Neural progenitor cell (in vitro differentiated cells): Measurements from ENCODE around the gene IL37. TPM values are rescaled to one million over a fixed set of nuclear protein-coding genes. Genes with fewer than 3 reads are reported as not detected.
"Not testable (repeated sequence)": the region's sequence is repeated elsewhere in the genome, so short reads cannot be mapped to it uniquely, and the experiment has no call there.

Source experiments
- DNase-seq: peaks from one replicate; pipeline ENCODE4 v3.0.0-alpha.2; 2016; ENCODE audit warnings: low spot score
- H2AFZ ChIP-seq: fragments of 200-600 bp; sonication (generic); replicated peaks from 2 replicates; pipeline ENCODE4 v1.6.1; 2016; ENCODE audit warnings: antibody characterized with exemption
- H3F3A ChIP-seq: fragments of 200-600 bp; sonication (generic); 2 replicates; pipeline ENCODE4 v1.6.1; 2016; ENCODE audit warnings: antibody characterized with exemption, low read depth
- H3K27ac ChIP-seq: fragments of 200-600 bp; sonication (generic); 2 replicates; pipeline ENCODE4 v1.5.1; 2016; ENCODE audit warnings: mild to moderate bottlenecking
- H3K27me3 ChIP-seq: fragments of 200-600 bp; sonication (generic); 2 replicates; pipeline ENCODE4 v1.6.1; 2016; ENCODE audit warnings: mild to moderate bottlenecking, moderate library complexity
- H3K36me3 ChIP-seq: fragments of 200-600 bp; sonication (generic); 2 replicates; pipeline ENCODE4 v1.5.1; 2016
- H3K4me1 ChIP-seq: fragments of 200-600 bp; sonication (generic); 2 replicates; pipeline ENCODE4 v1.6.1; 2016; ENCODE audit warnings: mixed run types
- H3K4me2 ChIP-seq: fragments of 200-600 bp; sonication (generic); 2 replicates; pipeline ENCODE4 v1.6.1; 2016
- H3K4me3 ChIP-seq: fragments of 200-600 bp; sonication (generic); 2 replicates; pipeline ENCODE4 v1.5.1; 2016
- H3K79me2 ChIP-seq: fragments of 200-600 bp; sonication (generic); 2 replicates; pipeline ENCODE4 v1.6.1; 2016; ENCODE audit warnings: low read depth
- H3K9ac ChIP-seq: fragments of 200-600 bp; sonication (generic); 2 replicates; pipeline ENCODE4 v1.6.1; 2016
- H3K9me3 ChIP-seq: fragments of 200-600 bp; sonication (generic); 2 replicates; pipeline ENCODE4 v1.5.1; 2016; ENCODE audit warnings: low read depth
- H4K20me1 ChIP-seq: fragments of 200-600 bp; sonication (generic); 2 replicates; pipeline ENCODE4 v1.6.1; 2016; ENCODE audit warnings: low read depth
- H3K27ac Mint-ChIP-seq: 3 replicates; pipeline ENCODE4 v1.8.0; 2021; ENCODE audit warnings: mixed read lengths
- H3K27me3 Mint-ChIP-seq: 2 replicates; pipeline ENCODE4 v1.8.0; 2022; ENCODE audit warnings: low read depth, mild to moderate bottlenecking, inconsistent platforms, moderate library complexity, mixed read lengths; ENCODE audit not compliant: insufficient read depth
- H3K36me3 Mint-ChIP-seq: 3 replicates; pipeline ENCODE4 v1.8.0; 2021; ENCODE audit warnings: mixed read lengths
- H3K4me1 Mint-ChIP-seq: 3 replicates; pipeline ENCODE4 v1.8.0; 2021; ENCODE audit warnings: mixed read lengths
- H3K4me3 Mint-ChIP-seq: 3 replicates; pipeline ENCODE4 v1.8.0; 2021; ENCODE audit warnings: mild to moderate bottlenecking, moderate library complexity, mixed read lengths
- H3K9me3 Mint-ChIP-seq: 3 replicates; pipeline ENCODE4 v1.8.0; 2020; ENCODE audit warnings: mixed read lengths
- EZH2 ChIP-seq: fragments of 200-600 bp; sonication (generic); IDR thresholded peaks from 2 replicates; pipeline ENCODE4 v1.6.1; 2017; ENCODE audit warnings: antibody characterized with exemption, mild to moderate bottlenecking, moderate library complexity
- EZH2phosphoT487 ChIP-seq: fragments of 200-600 bp; sonication (generic); IDR thresholded peaks from 2 replicates; pipeline ENCODE4 v1.6.1; 2017; ENCODE audit warnings: antibody characterized with exemption
- total RNA-seq: library from RNA; depleted of rRNA; stranded (reverse); fragments of >200 nt; gene quantifications from 2 replicates; pipeline ENCODE4 v1.2.3, GENCODE V29; 2015; ENCODE audit warnings: low replicate concordance
- TF ChIP-seq, protein P1 (sequence below): fragments of 200-600 bp; sonication (generic); IDR thresholded peaks from 2 replicates; pipeline ENCODE4 v1.5.1; 2017; ENCODE audit warnings: antibody characterized with exemption, mild to moderate bottlenecking

The IL37 gene
- total RNA-seq, 1 donor from 2014 or later: not detected

DNA sequence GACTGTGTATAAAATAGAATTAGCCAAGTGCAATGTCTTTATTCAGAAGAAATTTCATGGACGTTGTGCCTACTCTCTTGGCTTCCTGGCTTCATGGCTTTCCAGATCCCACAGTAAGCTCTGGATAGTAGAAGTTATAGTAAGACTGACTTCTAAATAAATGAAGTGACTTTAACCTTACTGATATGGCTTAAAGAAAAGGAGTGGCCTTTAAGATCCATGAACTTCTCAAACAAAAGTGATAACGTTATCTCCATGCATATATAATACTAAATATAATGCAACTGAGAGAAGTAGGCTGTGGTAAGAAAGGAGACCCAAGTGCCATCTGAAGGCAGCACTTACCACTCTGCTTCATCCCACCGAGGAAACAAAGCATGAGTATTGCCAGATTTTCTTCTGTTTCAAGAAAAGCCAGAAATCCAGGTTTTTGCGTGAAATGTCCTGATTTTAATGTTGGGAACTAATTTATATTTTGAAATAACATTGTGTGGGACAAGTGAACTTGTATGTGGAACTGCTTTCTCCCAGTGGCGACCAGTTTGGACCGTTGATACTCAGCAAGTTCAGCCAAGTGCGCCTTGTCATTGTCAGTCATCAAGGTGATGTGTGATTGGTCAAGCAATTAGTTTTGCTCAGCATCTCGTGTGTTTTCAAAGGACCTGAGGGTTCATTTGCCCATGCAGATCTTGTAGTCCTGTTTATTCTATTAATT is 13.9 kb upstream of the IL37 start:
- no peak overlapping the region for H3K4me3 Mint-ChIP-seq
- Histone ChIP-seq H3K4me2 (no peak overlapping the region), H3K9me3 (no peaks in the 10 kb centered on the region), H3K9ac (no peak overlapping the region), H3K4me3 (no peak overlapping the region), H3K4me1 (no peaks in the 10 kb centered on the region), H3F3A (no peaks in the 10 kb centered on the region), H4K20me1 (no peaks in the 10 kb centered on the region), H3K27me3 (no peaks in the 10 kb centered on the region), H2AFZ (no peak overlapping the region), H3K36me3 (no peaks in the 10 kb centered on the region), H3K79me2 (no peaks in the 10 kb centered on the region), H3K27ac (no peak overlapping the region)
- H3K9me3 Mint-ChIP-seq: no peaks in the 10 kb centered on the region
- TF ChIP-seq EZH2phosphoT487: no peak
- no peaks in the 10 kb centered on the region for H3K4me1 Mint-ChIP-seq
- DNase-seq: no peak
- peaks cover 5% of the 10 kb centered on the region for H3K27me3 Mint-ChIP-seq
- no peaks in the 10 kb centered on the region for H3K36me3 Mint-ChIP-seq
- no peak overlapping the region for H3K27ac Mint-ChIP-seq

DNA sequence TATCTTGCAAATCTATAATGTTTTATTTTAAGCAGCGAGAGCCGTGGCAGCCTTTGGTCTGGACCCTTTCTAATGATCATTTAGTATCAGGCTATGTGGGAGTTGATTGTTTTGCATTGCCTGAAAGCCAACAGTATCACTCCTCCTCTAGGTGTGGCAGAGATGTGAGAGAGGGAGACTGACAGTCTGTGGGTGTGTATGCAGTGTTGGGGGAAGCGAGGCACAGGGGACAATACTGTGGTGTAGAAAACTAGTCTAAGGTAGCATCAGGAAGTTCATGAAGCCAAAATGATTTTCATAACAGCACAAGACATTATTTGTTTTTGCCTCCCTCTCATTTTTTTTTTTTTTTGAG is 13.4 kb upstream of the IL37 start:
- Histone ChIP-seq H3K9me3 (no peaks in the 10 kb centered on the region), H4K20me1 (no peaks in the 10 kb centered on the region), H3F3A (no peaks in the 10 kb centered on the region), H3K36me3 (no peaks in the 10 kb centered on the region), H3K4me2 (no peak overlapping the region), H3K4me1 (no peaks in the 10 kb centered on the region), H3K79me2 (no peaks in the 10 kb centered on the region), H2AFZ (no peak overlapping the region), H3K27ac (no peak overlapping the region), H3K9ac (no peak overlapping the region), H3K4me3 (no peak overlapping the region), H3K27me3 (no peaks in the 10 kb centered on the region)
- H3K36me3 Mint-ChIP-seq: no peaks in the 10 kb centered on the region
- H3K9me3 Mint-ChIP-seq: no peaks in the 10 kb centered on the region
- no peak for DNase-seq
- H3K27me3 Mint-ChIP-seq: peaks cover 5% of the 10 kb centered on the region
- H3K4me3 Mint-ChIP-seq: no peak overlapping the region
- no peaks in the 10 kb centered on the region for H3K4me1 Mint-ChIP-seq
- TF ChIP-seq, protein P1, sequence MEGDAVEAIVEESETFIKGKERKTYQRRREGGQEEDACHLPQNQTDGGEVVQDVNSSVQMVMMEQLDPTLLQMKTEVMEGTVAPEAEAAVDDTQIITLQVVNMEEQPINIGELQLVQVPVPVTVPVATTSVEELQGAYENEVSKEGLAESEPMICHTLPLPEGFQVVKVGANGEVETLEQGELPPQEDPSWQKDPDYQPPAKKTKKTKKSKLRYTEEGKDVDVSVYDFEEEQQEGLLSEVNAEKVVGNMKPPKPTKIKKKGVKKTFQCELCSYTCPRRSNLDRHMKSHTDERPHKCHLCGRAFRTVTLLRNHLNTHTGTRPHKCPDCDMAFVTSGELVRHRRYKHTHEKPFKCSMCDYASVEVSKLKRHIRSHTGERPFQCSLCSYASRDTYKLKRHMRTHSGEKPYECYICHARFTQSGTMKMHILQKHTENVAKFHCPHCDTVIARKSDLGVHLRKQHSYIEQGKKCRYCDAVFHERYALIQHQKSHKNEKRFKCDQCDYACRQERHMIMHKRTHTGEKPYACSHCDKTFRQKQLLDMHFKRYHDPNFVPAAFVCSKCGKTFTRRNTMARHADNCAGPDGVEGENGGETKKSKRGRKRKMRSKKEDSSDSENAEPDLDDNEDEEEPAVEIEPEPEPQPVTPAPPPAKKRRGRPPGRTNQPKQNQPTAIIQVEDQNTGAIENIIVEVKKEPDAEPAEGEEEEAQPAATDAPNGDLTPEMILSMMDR: no peak
- TF ChIP-seq EZH2: no peak
- no peak for TF ChIP-seq EZH2phosphoT487
- H3K27ac Mint-ChIP-seq: no peak overlapping the region

DNA sequence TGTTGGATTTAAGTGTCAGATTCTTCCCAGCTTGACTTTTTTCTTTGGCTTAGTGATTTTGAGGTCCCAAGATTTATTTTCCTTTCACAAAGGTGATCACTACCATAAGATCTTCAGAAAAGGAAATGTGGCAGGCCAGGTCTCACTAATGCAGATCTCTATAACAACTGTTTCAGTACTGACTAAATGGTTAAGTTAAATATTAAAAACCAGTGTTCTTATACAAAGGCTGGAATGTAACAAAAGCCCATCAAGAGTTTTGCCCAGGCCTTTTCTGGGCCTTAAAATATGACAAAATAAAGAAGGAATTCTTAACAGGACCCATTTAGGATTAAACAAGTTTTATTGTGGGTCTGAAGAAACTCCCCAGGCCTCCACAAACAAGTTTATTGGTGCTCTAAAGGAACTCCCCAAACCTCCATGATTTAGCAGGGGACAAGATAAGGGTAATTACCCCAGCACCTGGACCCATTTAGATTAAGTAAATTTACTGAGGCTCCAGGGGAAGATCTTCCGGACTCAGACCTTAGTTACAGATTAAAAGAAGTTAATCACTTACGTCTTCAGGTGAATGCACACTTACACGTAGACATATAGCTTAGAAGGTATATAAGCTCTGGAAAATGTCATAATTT is 9.4 kb upstream of the IL37 start:
- not testable (repeated sequence) for H3K9ac ChIP-seq, H3K36me3 Mint-ChIP-seq, H3F3A ChIP-seq, H3K9me3 Mint-ChIP-seq, H3K4me1 ChIP-seq, H3K27me3 Mint-ChIP-seq, H2AFZ ChIP-seq, H3K27me3 ChIP-seq, H3K4me2 ChIP-seq, H3K4me3 Mint-ChIP-seq, H3K4me1 Mint-ChIP-seq, H3K4me3 ChIP-seq, H3K79me2 ChIP-seq, H4K20me1 ChIP-seq, H3K27ac ChIP-seq, H3K9me3 ChIP-seq, H3K27ac Mint-ChIP-seq, DNase-seq, H3K36me3 ChIP-seq

DNA sequence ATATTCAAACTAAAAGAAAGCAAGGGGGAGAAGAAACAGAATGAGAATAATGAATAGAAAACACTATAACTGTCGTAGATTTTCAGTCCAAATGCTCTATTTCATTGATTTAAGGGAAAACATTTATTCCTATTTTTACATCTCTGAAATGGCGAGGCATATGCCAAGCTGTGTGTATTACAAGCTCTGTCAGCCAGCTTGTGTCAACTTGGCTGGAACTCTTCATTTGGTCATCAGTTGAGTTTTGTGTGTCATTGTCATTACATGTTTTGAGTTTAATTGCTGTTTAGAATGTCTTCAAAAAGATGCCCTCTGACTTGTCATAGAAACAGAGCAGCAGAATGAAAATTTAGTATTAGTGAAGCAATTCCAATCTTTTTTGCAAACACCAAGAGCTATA is 8.1 kb upstream of the IL37 start:
- Histone ChIP-seq H3K9me3 (no peaks in the 10 kb centered on the region), H3K36me3 (no peaks in the 10 kb centered on the region), H2AFZ (no peak overlapping the region), H3K79me2 (no peaks in the 10 kb centered on the region), H4K20me1 (no peaks in the 10 kb centered on the region), H3K9ac (no peak overlapping the region), H3K27ac (no peak overlapping the region), H3K4me3 (no peak overlapping the region), H3F3A (no peaks in the 10 kb centered on the region), H3K27me3 (no peaks in the 10 kb centered on the region), H3K4me2 (no peak overlapping the region), H3K4me1 (no peaks in the 10 kb centered on the region)
- TF ChIP-seq EZH2 (no peak), EZH2phosphoT487 (no peak)
- TF ChIP-seq, protein P1: no peak
- no peak overlapping the region for H3K4me3 Mint-ChIP-seq
- H3K36me3 Mint-ChIP-seq: no peaks in the 10 kb centered on the region
- no peak overlapping the region for H3K27ac Mint-ChIP-seq
- no peak for DNase-seq
- H3K9me3 Mint-ChIP-seq: no peaks in the 10 kb centered on the region
- H3K27me3 Mint-ChIP-seq: peaks cover 5% of the 10 kb centered on the region
- H3K4me1 Mint-ChIP-seq: no peaks in the 10 kb centered on the region
